D721Med (cell line): ENCODE measurements around the gene EIF4H.
"Not testable (repeated sequence)": the region's sequence is repeated elsewhere in the genome, so short reads cannot be mapped to it uniquely, and the experiment has no call there.

ENCODE experiments used
- DNase-seq: peaks from one replicate; pipeline ENCODE4 v3.0.0; 2011; ENCODE audit warnings: low spot score; ENCODE audit not compliant: insufficient read length
- FAIRE-seq: peaks from 2 replicates; lab custom pipeline; 2011; peaks lifted over from hg19 to GRCh38; lab: Jason Lieb, UNC
- TF ChIP-seq, protein P1 (sequence below): IDR thresholded peaks from 2 replicates; pipeline ENCODE4 v1.5.1; 2012; ENCODE audit warnings: mild to moderate bottlenecking, control low read depth; ENCODE audit not compliant: insufficient read depth; ENCODE audit errors: missing control alignments

Gene EIF4H

DNA sequence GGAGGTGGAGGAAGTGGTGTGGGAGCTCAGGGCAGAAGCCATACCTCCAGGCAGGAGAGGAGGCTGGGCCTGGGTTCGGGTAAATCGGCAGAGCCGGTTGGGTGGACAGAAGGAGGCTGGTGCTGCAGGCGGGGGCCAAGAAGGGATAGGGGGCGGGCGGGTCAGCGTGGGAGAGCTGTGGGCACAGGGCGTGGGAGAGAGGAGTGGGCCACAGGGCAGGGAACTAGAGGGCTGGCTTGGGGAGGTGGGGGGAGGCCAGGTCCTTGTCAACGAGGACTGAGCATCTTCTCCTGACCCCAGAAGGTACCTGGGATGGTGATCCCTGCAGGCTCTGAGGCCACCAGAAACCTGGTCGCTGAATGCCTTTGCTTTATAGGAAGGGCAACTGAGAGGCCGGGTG lies 47.6 kb downstream of the EIF4H start:
- no peak for DNase-seq
- TF ChIP-seq, protein P1, sequence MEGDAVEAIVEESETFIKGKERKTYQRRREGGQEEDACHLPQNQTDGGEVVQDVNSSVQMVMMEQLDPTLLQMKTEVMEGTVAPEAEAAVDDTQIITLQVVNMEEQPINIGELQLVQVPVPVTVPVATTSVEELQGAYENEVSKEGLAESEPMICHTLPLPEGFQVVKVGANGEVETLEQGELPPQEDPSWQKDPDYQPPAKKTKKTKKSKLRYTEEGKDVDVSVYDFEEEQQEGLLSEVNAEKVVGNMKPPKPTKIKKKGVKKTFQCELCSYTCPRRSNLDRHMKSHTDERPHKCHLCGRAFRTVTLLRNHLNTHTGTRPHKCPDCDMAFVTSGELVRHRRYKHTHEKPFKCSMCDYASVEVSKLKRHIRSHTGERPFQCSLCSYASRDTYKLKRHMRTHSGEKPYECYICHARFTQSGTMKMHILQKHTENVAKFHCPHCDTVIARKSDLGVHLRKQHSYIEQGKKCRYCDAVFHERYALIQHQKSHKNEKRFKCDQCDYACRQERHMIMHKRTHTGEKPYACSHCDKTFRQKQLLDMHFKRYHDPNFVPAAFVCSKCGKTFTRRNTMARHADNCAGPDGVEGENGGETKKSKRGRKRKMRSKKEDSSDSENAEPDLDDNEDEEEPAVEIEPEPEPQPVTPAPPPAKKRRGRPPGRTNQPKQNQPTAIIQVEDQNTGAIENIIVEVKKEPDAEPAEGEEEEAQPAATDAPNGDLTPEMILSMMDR, result no peak
- FAIRE-seq, result no peak

DNA sequence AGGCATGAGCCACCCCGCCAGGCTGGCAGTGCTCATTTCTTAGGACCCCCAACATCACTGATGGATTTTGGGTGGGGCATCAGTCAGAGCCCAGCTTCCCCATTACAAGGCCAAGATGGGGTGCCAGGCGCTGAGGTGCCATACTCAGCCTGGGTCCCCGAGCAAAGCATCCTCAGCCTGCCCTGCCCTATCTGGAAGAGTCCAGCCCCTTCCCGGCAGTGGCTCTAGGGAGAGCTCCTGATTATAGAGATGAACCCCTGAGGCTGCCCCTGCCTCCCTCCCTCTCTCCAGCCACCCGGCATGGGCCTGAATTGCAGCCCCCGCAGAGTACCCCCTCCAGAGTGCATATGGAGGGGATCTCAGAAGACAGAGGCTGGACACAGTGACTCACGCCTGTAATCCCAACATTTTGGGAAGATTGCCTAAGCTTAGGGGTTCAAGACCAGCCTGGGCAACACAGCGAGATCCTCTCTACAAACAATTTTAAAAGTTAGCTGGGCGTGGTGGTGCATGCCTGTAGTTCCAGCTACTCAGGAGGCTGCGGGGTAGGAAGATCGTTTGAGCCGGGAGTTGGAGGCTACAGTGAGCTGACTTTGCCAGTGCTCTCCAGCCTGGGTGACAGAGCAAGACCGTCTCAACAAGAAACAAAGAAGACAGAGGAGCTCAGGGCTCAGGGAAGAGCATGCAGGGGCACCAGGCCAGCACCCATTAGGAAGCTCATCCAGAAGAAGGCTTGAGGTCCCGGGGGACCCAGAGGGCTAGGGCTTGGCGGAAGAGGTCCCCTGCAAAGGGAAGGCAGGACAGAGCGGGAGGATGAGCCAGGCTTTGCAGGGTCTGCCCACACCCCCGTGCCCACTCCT lies 48.9 kb downstream of the EIF4H start:
- no peak for DNase-seq
- TF ChIP-seq, protein P1, result no peak
- no peak for FAIRE-seq

DNA sequence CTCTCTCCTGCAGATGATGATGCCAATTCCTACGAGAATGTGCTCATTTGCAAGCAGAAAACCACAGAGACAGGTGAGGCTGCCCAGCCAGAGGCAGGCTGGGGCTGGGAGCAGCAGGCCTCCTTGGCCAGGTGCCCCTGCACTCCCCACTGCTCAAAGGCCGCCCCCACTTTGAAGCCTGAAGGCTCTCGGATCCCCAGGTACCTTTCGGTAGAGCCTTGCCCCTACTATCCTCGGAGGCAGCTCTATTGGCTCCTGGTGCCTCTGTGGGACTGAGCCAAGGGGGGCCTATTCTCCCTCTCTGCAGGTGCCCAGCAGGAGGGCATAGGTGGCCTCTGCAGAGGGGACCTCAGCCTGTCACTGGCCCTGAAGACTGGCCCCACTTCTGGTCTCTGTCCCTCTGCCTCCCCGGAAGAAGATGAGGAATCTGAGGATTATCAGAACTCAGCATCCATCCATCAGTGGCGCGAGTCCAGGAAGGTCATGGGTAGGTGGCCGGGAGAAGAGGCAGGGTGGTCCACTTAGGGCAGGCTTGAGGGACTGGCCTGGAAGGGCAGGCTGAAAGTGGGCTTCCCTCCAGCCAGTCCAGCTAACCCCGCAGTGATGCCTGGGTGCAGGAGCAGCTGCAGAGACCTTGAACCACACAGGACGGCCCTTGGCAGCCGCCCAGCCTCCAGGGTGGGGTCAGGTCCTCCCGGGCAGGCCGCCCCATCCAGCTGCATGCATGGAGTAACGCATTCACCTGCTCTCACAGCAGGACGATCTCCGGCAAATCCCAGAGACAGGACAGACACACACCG lies 49.8 kb downstream of the EIF4H start:
- DNase-seq (no peak), FAIRE-seq (no peak)
- TF ChIP-seq, protein P1, result no peak

DNA sequence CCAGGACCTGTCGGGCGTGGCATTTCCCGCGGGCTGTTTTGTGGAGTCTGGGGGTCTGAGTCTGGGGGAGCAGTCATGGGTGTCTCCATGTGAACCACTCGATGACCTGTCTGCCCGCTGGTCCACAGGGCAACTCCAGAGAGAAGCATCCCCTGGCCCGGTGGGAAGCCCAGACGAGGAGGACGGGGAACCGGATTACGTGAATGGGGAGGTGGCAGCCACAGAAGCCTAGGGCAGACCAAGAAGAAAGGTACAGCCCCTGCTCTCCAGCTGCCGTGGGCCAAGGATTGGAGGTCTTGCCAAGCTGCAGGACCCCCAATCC lies 50.3 kb downstream of the EIF4H start:
- DNase-seq (no peak), FAIRE-seq (no peak)
- TF ChIP-seq, protein P1, result no peak

DNA sequence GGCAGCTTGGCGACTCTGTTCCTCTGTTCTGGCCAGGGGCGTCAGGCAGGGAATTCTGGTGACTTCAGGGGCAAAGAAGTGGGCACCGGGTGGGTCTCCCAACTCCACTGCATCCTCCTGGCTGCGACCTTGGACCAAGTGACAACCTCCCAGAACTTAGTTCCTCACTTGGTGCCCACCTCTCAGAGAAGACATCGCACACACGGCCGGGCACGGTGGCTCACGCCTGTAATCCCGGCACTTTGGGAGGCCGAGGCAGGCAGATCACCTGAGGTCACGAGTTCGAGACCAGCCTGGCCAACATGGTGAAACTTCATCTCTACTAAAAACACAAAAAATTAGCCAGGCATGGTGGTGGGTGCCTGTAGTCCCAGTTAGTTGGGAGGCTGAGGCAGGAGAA lies 50.8 kb downstream of the EIF4H start:
- not testable (repeated sequence) for DNase-seq, FAIRE-seq

DNA sequence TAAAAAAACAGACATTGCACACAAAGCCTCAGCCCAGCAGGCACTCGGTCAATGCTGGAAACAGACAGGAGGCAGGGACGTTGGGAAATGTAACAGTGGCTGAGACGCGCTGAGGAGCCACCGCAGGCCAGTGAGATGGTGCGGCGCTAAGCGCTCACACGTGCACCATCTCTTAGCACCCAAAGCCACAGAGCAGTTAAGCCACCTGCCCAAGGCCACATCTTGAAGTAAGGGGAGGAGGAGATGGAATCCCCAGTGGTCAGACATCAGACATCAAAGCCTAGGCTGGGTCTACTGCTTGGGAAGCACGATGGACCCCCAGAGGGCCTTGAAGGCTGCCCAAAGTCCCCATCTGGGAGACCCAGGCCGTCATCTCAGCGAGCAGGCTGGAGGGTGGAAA lies 51.2 kb downstream of the EIF4H start:
- TF ChIP-seq, protein P1, result no peak
- no peak for DNase-seq
- no peak for FAIRE-seq

DNA sequence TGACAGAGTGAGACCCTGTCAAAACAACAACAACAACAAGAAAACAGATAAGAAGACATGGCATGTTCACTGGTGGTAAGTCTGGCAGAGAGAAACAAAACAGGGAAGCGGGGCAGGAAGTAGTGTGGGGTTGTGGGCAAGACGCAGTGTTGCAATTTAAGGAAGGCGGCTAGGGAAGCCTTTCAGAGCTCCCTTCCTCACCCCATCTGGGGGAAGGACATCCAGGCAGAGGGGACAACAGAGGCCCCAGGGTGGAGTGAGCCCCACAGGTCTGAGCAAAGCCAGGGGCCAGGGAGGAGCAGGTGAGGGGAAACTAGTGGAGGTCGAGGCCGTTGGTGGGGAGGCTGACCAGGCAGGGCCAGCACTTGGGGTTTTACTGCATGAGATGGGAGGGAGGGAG lies 52.5 kb downstream of the EIF4H start:
- DNase-seq, result no peak
- no peak for FAIRE-seq
- TF ChIP-seq, protein P1, result no peak
